Neutrophil (primary cell): ENCODE measurements around the gene CD58.

Experiments used
- H3K27ac ChIP-seq: fragments of 200-600 bp; sonication (generic); 2 replicates; pipeline ENCODE4 v1.5.1; 2016; ENCODE audit warnings: mild to moderate bottlenecking, moderate library complexity
- H3K27me3 ChIP-seq: fragments of 200-600 bp; sonication (generic); 2 replicates; pipeline ENCODE4 v1.6.0; 2016; ENCODE audit warnings: mild to moderate bottlenecking
- H3K36me3 ChIP-seq: fragments of 200-600 bp; sonication (generic); 2 replicates; pipeline ENCODE4 v1.5.1; 2017
- H3K4me1 ChIP-seq, 2 experiments: fragments of 200-600 bp in 1 of 2; sonication (generic) in 1 of 2; 1 replicate in 1 of 2; 2 replicates in 1 of 2; pipeline versions ENCODE4 v1.5.1 to v1.6.1; 2013 to 2016; ENCODE audit warnings: low read depth in 1 of 2, low read length in 1 of 2, mild to moderate bottlenecking in 1 of 2, moderate library complexity in 1 of 2; ENCODE audit not compliant: control insufficient read depth in 1 of 2, insufficient read depth in 1 of 2
- H3K4me3 ChIP-seq, 2 experiments: fragments of 200-600 bp in 1 of 2; sonication (generic) in 1 of 2; 1 replicate in 1 of 2; 2 replicates in 1 of 2; pipeline ENCODE4 v1.5.1; 2013 to 2016; ENCODE audit warnings: low read depth in 1 of 2, low read length in 1 of 2, mild to moderate bottlenecking in 1 of 2, moderate library complexity in 1 of 2
- H3K9me3 ChIP-seq: fragments of 200-600 bp; sonication (generic); 2 replicates; pipeline ENCODE4 v1.5.1; 2016
- TF ChIP-seq, protein P1 (sequence below): fragments of 200-600 bp; sonication (generic); IDR thresholded peaks from 2 replicates; pipeline ENCODE4 v1.5.1; 2016; ENCODE audit warnings: antibody characterized with exemption

Gene CD58

DNA sequence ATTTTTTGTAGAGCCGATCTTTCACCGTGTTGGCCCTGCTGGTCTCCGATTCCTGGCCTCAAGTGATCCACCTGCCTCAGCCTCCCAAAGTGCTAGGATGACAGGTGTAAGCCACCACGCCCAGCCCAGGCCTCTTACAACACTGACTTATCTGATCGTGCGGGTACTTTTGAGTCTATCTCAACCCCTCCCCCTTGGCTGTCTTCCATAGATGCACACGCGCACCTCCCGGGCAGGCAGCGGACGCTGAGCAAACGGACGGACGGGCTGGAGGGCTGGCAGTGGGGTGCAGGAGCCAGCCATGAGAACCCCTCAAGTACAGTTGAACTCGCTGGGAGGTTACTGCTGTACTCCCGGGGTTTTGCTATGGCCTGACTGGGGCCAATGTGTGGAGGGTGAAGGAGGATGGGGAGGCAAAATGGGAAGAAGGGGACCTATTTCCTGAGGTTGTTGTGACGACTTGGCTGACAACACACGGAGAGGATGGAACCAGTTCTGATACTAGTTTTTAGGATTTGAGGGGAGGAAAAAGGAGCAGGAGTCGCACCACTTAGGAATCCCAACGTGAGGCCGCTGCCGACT, 959 bp downstream of the CD58 start:
- peak overlapping the region; percentile 100 for H3K27ac ChIP-seq
- H3K4me1 ChIP-seq = peaks cover 59 to 65% of the 10 kb centered on the region in 2 experiments
- H3K27me3 ChIP-seq = no peaks in the 10 kb centered on the region
- TF ChIP-seq, protein P1, sequence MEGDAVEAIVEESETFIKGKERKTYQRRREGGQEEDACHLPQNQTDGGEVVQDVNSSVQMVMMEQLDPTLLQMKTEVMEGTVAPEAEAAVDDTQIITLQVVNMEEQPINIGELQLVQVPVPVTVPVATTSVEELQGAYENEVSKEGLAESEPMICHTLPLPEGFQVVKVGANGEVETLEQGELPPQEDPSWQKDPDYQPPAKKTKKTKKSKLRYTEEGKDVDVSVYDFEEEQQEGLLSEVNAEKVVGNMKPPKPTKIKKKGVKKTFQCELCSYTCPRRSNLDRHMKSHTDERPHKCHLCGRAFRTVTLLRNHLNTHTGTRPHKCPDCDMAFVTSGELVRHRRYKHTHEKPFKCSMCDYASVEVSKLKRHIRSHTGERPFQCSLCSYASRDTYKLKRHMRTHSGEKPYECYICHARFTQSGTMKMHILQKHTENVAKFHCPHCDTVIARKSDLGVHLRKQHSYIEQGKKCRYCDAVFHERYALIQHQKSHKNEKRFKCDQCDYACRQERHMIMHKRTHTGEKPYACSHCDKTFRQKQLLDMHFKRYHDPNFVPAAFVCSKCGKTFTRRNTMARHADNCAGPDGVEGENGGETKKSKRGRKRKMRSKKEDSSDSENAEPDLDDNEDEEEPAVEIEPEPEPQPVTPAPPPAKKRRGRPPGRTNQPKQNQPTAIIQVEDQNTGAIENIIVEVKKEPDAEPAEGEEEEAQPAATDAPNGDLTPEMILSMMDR = no peak
- H3K9me3 ChIP-seq = no peaks in the 10 kb centered on the region
- H3K4me3 ChIP-seq = peak overlapping the region; percentile 86 to 97
- no peaks in the 10 kb centered on the region for H3K36me3 ChIP-seq

DNA sequence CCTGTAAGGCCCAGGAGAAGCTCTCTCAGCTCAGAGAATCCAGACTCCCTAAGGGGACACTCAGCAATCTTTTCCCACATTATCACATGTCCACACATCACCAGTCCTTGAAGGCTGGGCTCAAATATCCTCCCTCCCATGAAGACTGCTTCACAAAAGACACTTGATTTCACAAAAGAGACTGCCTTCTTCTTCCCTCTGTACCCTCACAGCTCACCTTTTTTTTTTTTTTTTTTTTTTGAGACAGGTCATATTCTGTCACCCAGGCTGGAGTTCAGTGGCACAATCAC, 1.5 kb downstream of the CD58 start:
- Histone ChIP-seq H3K9me3 (no peaks in the 10 kb centered on the region), H3K27ac (peak overlapping the region; percentile 100), H3K4me3 (peak overlapping the region; percentile 86 to 97), H3K36me3 (no peaks in the 10 kb centered on the region), H3K4me1 (peaks cover 64 to 71% of the 10 kb centered on the region in 2 experiments), H3K27me3 (no peaks in the 10 kb centered on the region)
- TF ChIP-seq, protein P1 = no peak

DNA sequence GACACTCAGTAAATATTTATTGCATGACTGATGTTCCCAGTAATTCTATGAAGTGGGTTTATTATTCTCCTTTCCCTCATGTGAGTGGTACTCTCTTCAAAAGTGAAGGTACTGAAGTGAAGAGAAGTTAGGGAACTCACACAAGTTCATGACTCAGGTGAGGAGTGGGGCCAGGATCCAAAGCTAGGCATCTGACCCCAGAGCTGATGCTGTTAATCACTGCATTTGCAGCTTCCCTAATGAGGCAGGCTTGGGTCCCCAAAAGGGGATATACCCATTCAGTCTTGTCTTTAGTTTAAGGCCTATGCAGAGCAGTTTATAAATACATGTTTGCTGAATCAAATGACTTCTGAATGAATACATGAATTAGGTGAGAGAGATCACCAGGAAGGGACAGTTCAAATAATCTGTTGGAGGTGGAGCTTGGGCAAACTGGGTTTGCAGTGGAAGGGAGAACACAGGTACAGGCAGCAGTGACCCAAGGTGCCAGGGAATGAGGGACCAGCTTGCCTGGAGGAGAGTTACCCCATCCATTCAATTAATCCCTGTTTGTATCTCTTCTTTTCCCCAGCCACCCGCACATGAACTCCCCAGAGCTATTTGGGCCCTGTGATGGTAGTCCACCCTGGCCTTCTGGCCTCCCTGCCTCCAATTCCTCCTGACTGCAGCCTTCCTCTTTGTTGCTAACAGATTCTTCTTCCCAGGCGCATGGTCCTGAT, 2.0 kb downstream of the CD58 start:
- peak overlapping the region; percentile 100 for H3K27ac ChIP-seq
- H3K36me3 ChIP-seq = no peaks in the 10 kb centered on the region
- no peaks in the 10 kb centered on the region for H3K9me3 ChIP-seq
- H3K27me3 ChIP-seq = no peaks in the 10 kb centered on the region
- H3K4me3 ChIP-seq = peak overlapping the region; percentile 86 to 97
- TF ChIP-seq, protein P1 = no peak
- peaks cover 64 to 76% of the 10 kb centered on the region in 2 experiments for H3K4me1 ChIP-seq

DNA sequence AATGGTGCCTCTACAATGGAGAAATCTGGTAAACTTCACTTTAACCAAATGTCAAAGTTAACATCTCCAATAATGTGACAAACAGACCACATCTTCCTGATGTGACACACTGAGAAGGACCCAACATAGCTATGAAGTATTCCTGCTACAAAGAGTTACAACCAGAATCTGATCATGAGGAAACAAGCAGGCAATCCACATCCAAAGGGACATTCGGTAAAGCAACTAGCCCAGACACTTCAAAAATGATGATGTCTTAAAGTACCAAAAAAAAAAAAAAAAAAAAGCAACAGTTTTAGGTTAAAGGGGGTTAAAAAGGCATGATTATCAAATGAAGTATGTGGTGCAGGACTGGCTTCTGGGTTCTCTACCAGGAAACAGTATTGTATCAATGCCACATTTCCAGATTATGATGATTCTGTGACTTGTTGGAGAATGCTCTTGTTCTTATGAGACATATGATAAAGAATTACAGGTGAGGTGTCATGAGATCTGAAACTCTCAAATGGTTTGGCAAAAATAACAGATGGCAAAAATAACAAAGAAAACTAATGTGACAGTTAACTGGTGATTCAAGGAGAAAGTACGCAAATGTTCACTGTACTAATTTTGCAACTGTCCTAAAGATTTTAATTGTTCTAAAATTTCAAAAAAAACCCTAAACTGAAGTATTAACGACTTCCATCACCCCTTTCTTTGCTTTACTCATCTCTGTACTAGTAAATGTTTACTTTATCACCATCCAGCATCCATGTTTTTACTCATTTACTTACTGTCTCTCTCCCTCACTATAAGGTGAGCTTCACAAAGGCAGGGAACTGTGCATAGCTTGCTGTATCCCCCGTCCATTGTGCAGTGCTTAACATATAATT, 2.8 kb downstream of the CD58 start:
- TF ChIP-seq, protein P1 = no peak
- peak overlapping the region in 1 of 2 experiments; percentile 97 for H3K4me3 ChIP-seq
- H3K9me3 ChIP-seq = no peaks in the 10 kb centered on the region
- no peaks in the 10 kb centered on the region for H3K36me3 ChIP-seq
- H3K27me3 ChIP-seq = no peaks in the 10 kb centered on the region
- H3K27ac ChIP-seq = peak overlapping the region; percentile 100
- H3K4me1 ChIP-seq = peaks cover 64 to 84% of the 10 kb centered on the region in 2 experiments

DNA sequence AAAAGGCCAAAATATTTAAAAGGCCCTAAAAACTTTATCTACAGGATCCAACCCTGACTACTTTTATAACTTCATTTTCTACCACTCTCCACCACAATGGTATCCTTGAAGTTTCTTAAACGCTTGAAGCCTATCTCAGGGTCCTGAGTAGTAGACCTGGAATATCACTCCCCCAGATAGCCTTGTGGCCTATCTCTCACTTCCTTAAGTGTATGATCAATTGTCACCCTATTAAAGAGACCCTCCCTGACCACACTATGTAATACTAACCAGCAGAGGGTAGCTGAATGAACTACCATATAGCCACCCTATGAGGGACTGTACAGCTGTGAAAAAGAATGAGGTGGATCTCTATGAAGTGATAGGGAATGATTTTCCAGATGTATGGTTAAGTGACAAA, 5.6 kb downstream of the CD58 start:
- Histone ChIP-seq H3K27me3 (no peaks in the 10 kb centered on the region), H3K36me3 (peaks cover 4% of the 10 kb centered on the region), H3K27ac (no peak overlapping the region), H3K4me1 (peaks cover 60 to 90% of the 10 kb centered on the region in 2 experiments), H3K4me3 (no peak overlapping the region), H3K9me3 (no peaks in the 10 kb centered on the region)
- TF ChIP-seq, protein P1 = no peak
